Karpas-422 (cell line): ENCODE measurements around the gene ITPR3. TPM values are rescaled to one million over a fixed set of nuclear protein-coding genes. Genes with fewer than 3 reads are reported as not detected.

Experiments
- DNase-seq: peaks from one replicate; pipeline ENCODE4 v3.0.0-alpha.2; 2015
- H2AFZ ChIP-seq: fragments of 200-600 bp; sonication (generic); 2 replicates; pipeline ENCODE4 v1.6.1; 2014; ENCODE audit warnings: antibody characterized with exemption, low read length, mixed read lengths
- H3K27ac ChIP-seq: fragments of 200-600 bp; sonication (generic); 2 replicates; pipeline ENCODE4 v1.5.1; 2014; ENCODE audit warnings: mild to moderate bottlenecking, low read length, moderate library complexity
- H3K27me3 ChIP-seq: fragments of 200-600 bp; sonication (generic); 2 replicates; pipeline ENCODE4 v1.6.1; 2014; ENCODE audit warnings: low read length, mixed read lengths
- H3K36me3 ChIP-seq: fragments of 200-600 bp; sonication (generic); 2 replicates; pipeline ENCODE4 v1.6.1; 2014; ENCODE audit warnings: low read length, mixed read lengths; ENCODE audit not compliant: insufficient read depth
- H3K4me1 ChIP-seq: fragments of 200-600 bp; sonication (generic); 2 replicates; pipeline ENCODE4 v1.6.1; 2014; ENCODE audit warnings: mild to moderate bottlenecking, low read length, mixed read lengths
- H3K4me2 ChIP-seq: fragments of 200-600 bp; sonication (generic); 2 replicates; pipeline ENCODE4 v1.6.1; 2014; ENCODE audit warnings: low read length, low read depth, mild to moderate bottlenecking; ENCODE audit not compliant: poor library complexity, severe bottlenecking
- H3K4me3 ChIP-seq: fragments of 200-600 bp; sonication (generic); 2 replicates; pipeline ENCODE4 v1.5.1; 2014; ENCODE audit warnings: mild to moderate bottlenecking, antibody characterized with exemption, low read length, mixed read lengths
- H3K79me2 ChIP-seq: fragments of 200-600 bp; sonication (generic); 2 replicates; pipeline ENCODE4 v1.6.1; 2014; ENCODE audit warnings: mild to moderate bottlenecking, low read length, mixed read lengths
- H3K9ac ChIP-seq: fragments of 200-600 bp; sonication (generic); 2 replicates; pipeline ENCODE4 v1.6.0; 2014; ENCODE audit warnings: low read length
- H3K9me2 ChIP-seq: fragments of 200-600 bp; sonication (generic), shearing (Covaris generic); replicated peaks from 2 replicates; pipeline ENCODE4 v1.6.0; 2014; ENCODE audit warnings: mild to moderate bottlenecking, low read length, moderate library complexity; ENCODE audit not compliant: insufficient read depth
- H3K9me3 ChIP-seq: fragments of 300-700, 200-600 bp; sonication (generic); 2 replicates; pipeline ENCODE4 v1.6.1; 2014; ENCODE audit warnings: low read length, mixed read lengths
- H4K20me1 ChIP-seq: fragments of 200-600 bp; sonication (generic); 2 replicates; pipeline ENCODE4 v1.6.1; 2014; ENCODE audit warnings: mild to moderate bottlenecking, antibody characterized with exemption, low read length, low read depth; ENCODE audit not compliant: insufficient read depth
- total RNA-seq: library from RNA; depleted of rRNA; stranded (reverse); fragments of >200 nt; shearing (Covaris generic); gene quantifications from 2 replicates; pipeline ENCODE4 v1.2.3, GENCODE V29; 2014; ENCODE audit warnings: low replicate concordance

ITPR3 gene
- total RNA-seq, 1 experiment from 2014 or later: 3.9 TPM

- Histone ChIP-seq H3K4me2 (no peak overlapping the region), H3K36me3 (peaks cover 15% of the 10 kb centered on the region; the same call in 1 of the 2 replicates), H3K79me2 (peaks cover 27% of the 10 kb centered on the region), H3K9me3 (no peaks in the 10 kb centered on the region), H4K20me1 (no peaks in the 10 kb centered on the region), H3K27ac (no peak overlapping the region), H2AFZ (no peak overlapping the region), H3K4me3 (no peak overlapping the region), H3K27me3 (no peaks in the 10 kb centered on the region), H3K9ac (no peak overlapping the region), H3K9me2 (no peaks in the 10 kb centered on the region), H3K4me1 (peaks cover 23% of the 10 kb centered on the region)
- no peak for DNase-seq
Measured at GRCh38 chr6:33705955-33706725, 85.0 kb downstream of the ITPR3 start.

- Histone ChIP-seq H3K9me2 (no peaks in the 10 kb centered on the region), H3K4me3 (no peak overlapping the region), H3K9me3 (no peaks in the 10 kb centered on the region), H2AFZ (no peak overlapping the region), H3K4me1 (peaks cover 29% of the 10 kb centered on the region), H3K27me3 (no peaks in the 10 kb centered on the region), H3K36me3 (peaks cover 15% of the 10 kb centered on the region; the same call in 1 of the 2 replicates), H3K27ac (no peak overlapping the region), H3K9ac (no peak overlapping the region), H3K4me2 (no peak overlapping the region), H4K20me1 (no peaks in the 10 kb centered on the region), H3K79me2 (peaks cover 27% of the 10 kb centered on the region)
- no peak for DNase-seq
Measured at GRCh38 chr6:33707771-33708170, 86.6 kb downstream of the ITPR3 start.

- Histone ChIP-seq H3K4me3 (no peak overlapping the region), H3K9ac (no peak overlapping the region)
Measured at GRCh38 chr6:33708516-33709204, 87.5 kb downstream of the ITPR3 start.

GRCh38 chr6:33709605-33710295, 88.6 kb downstream of the ITPR3 start:
- Histone ChIP-seq H3K79me2 (peaks cover 27% of the 10 kb centered on the region), H3K9ac (0 out of 2 replicates have a peak overlapping the region, but pooled peaks have one; percentile 91), H3K9me2 (no peaks in the 10 kb centered on the region), H3K27ac (no peak overlapping the region), H3K4me2 (peak overlapping the region; percentile 86), H4K20me1 (0 out of 2 replicates have a peak, but pooled peaks cover 4% of the 10 kb centered on the region), H2AFZ (no peak overlapping the region), H3K9me3 (no peaks in the 10 kb centered on the region), H3K36me3 (peaks cover 15% of the 10 kb centered on the region; the same call in 1 of the 2 replicates), H3K27me3 (no peaks in the 10 kb centered on the region), H3K4me1 (peaks cover 29% of the 10 kb centered on the region), H3K4me3 (peak overlapping the region; percentile 81; the same call in 1 of the 2 replicates)
- DNase-seq: no peak

More at GRCh38 chr6:33708516-33709204, 87.5 kb downstream of the ITPR3 start:
- H3K9me2 ChIP-seq: no peaks in the 10 kb centered on the region
- H3K36me3 ChIP-seq: peaks cover 15% of the 10 kb centered on the region; the same call in 1 of the 2 replicates
- H3K9me3 ChIP-seq: no peaks in the 10 kb centered on the region
- no peaks in the 10 kb centered on the region for H4K20me1 ChIP-seq
- no peak overlapping the region for H3K4me2 ChIP-seq
- no peak overlapping the region for H2AFZ ChIP-seq
- peaks cover 29% of the 10 kb centered on the region for H3K4me1 ChIP-seq
- no peak overlapping the region for H3K27ac ChIP-seq
- peaks cover 27% of the 10 kb centered on the region for H3K79me2 ChIP-seq
- DNase-seq: no peak
- no peaks in the 10 kb centered on the region for H3K27me3 ChIP-seq

GRCh38 chr6:33710296-33711121, 89.4 kb downstream of the ITPR3 start:
- Histone ChIP-seq H3K36me3 (peaks cover 15% of the 10 kb centered on the region; the same call in 1 of the 2 replicates), H3K4me2 (peak overlapping the region; percentile 86), H3K9me2 (no peaks in the 10 kb centered on the region), H3K9me3 (no peaks in the 10 kb centered on the region), H3K4me1 (peaks cover 29% of the 10 kb centered on the region), H4K20me1 (0 out of 2 replicates have a peak, but pooled peaks cover 4% of the 10 kb centered on the region), H3K4me3 (peak overlapping the region; percentile 81), H3K27ac (peak overlapping the region; percentile 81), H3K9ac (peak overlapping the region; percentile 91), H3K27me3 (no peaks in the 10 kb centered on the region), H3K79me2 (peaks cover 27% of the 10 kb centered on the region), H2AFZ (peak overlapping the region; percentile 90)
- peak; percentile 58 for DNase-seq

- Histone ChIP-seq H3K9me3 (no peaks in the 10 kb centered on the region), H3K27me3 (no peaks in the 10 kb centered on the region)
- DNase-seq: peak; percentile 98
Measured at GRCh38 chr6:33711140-33712129, 90.3 kb downstream of the ITPR3 start, which contains the start of gene UQCC2. TSS of gene UQCC2 (minus strand) at chr6:33711700. CDS start at chr6:33711686, 14 bp downstream.

More at GRCh38 chr6:33711140-33712129, 90.3 kb downstream of the ITPR3 start, which contains the start of gene UQCC2:
- Histone ChIP-seq H3K9ac (peak within 1 kb of the TSS; percentile 91), H3K36me3 (peaks cover 15% of the 10 kb centered on the region; the same call in 1 of the 2 replicates), H3K79me2 (peaks cover 27% of the 10 kb centered on the region), H2AFZ (peak within 1 kb of the TSS; percentile 90), H3K27ac (peak within 1 kb of the TSS; percentile 81), H3K4me1 (peaks cover 29% of the 10 kb centered on the region), H3K4me2 (peak within 1 kb of the TSS; percentile 86), H4K20me1 (0 out of 2 replicates have a peak, but pooled peaks cover 4% of the 10 kb centered on the region), H3K9me2 (no peaks in the 10 kb centered on the region), H3K4me3 (peak within 1 kb of the TSS; percentile 81)
